K562 (cell line): Measurements from ENCODE around the gene PRR35.

ENCODE experiments used
- CTCF ChIP-seq, 3 experiments: IDR thresholded peaks in 2 of 3; conservative IDR thresholded peaks in 1 of 3; 2 replicates each; pipeline ENCODE4 v1.5.1; 2011 to 2012; ENCODE audit warnings: low read length in 3 of 3, mild to moderate bottlenecking in 3 of 3, control low read depth in 2 of 3, improper control_type of control experiment in 1 of 3, inconsistent platforms in 1 of 3, low read depth in 1 of 3, mixed read lengths in 1 of 3, moderate library complexity in 1 of 3; ENCODE audit not compliant: insufficient read depth in 2 of 3
- JUN ChIP-seq, 2 experiments: sonication (generic) in 1 of 2; formaldehyde crosslinking in 1 of 2; IDR thresholded peaks; 2 replicates each; pipeline versions ENCODE4 v1.6.1 to v1.8.0; 2012 to 2022; ENCODE audit warnings: borderline replicate concordance in 2 of 2, mild to moderate bottlenecking in 2 of 2, improper control_type of control experiment in 1 of 2, low read depth in 1 of 2, low read length in 1 of 2, missing genetic modification reagents in 1 of 2
- ZFP30 ChIP-seq: fragments of 250-450 bp; sonication (Bioruptor Pico); IDR thresholded peaks from 2 replicates; pipeline ENCODE4 v1.8.0; 2022; ENCODE audit warnings: moderate library complexity, mild to moderate bottlenecking, inconsistent platforms, borderline replicate concordance

DNA sequence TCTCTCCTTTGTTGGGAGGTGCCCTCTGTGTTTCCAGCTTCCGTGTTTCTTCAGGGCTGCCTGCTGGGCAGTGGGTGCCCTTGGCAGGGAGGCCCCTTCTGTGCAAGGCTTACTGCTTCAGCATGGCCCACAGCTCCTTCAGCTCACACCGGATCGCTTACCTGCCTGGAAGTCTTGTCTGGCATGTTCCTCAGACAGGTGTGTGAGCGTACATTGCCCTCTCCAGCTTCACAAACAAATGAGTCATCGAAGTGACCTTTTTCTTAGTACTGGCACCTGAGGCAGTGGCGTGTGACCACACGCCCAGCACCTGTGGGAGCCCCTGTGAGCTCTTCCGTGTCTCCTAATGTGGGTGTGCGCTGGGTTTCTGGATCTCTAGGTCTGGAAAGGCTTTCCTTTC lies 33.2 kb downstream of the PRR35 start:
- TF ChIP-seq ZFP30 (CRISPR knock-in tag) (no peak), JUN (IDR thresholded peaks at IDR 0.05; ENCODE audit: borderline replicate concordance, low read depth, low read length) (no peak), JUN (CRISPR knock-in tag; IDR thresholded peaks at IDR 0.05; ENCODE audit: borderline replicate concordance) (no peak), CTCF (IDR thresholded peaks at IDR 0.05 in 2 of 3, conservative IDR thresholded peaks at IDR 0.05 in 1 of 3; ENCODE audit: insufficient read depth in 2 of 3, low read depth in 1 of 3, low read length in 3 of 3) (no peak)
